Stomach (tissue), 4 donors: ENCODE results near the gene NOXA1.

Experiments
- CTCF ChIP-seq, 7 experiments: fragments of 450-650 bp in 4 of 7; fragments of 200-600 bp in 3 of 7; sonication (generic) in 3 of 7; IDR thresholded peaks; one replicate each; pipeline ENCODE4 v1.5.1; 2016 to 2019; ENCODE audit warnings: antibody characterized with exemption in 7 of 7, control low read depth in 2 of 7, mild to moderate bottlenecking in 1 of 7
- POLR2A ChIP-seq, 4 donors: fragments of 450-650 bp; IDR thresholded peaks; one replicate each; pipeline ENCODE4 v1.6.1; 2016; ENCODE audit warnings: antibody characterized with exemption in 4 of 4, control low read depth in 2 of 4, mild to moderate bottlenecking in 1 of 4, moderate library complexity in 1 of 4

- no peak for TF ChIP-seq CTCF (IDR thresholded peaks at IDR 0.05)
- TF ChIP-seq POLR2A (IDR thresholded peaks at IDR 0.05): no peak
Observed at GRCh38 chr9:137445930-137446431, 22.8 kb downstream of the NOXA1 start.
